Body of pancreas (tissue), 4 donors: ENCODE results near the gene GUK1. TPM values are rescaled to one million over a fixed set of nuclear protein-coding genes. Genes with fewer than 3 reads are reported as not detected.
A peak's percentile ranks its signal among the peaks of the same experiment; 100 is the strongest.

Experiments
- ATAC-seq: fragments of 150-250 bp; one replicate; pipeline ENCODE4 v1.9.1; 2016
- DNase-seq, 4 donors: peaks; one replicate each; pipeline ENCODE4 v3.0.0-alpha.2; 2019
- H3K27ac ChIP-seq, 4 donors: fragments of 200-600 bp; sonication (generic); 1 replicate in 3 of 4; 2 replicates in 1 of 4; pipeline versions ENCODE4 v1.5.1 to v1.6.1; 2016 to 2019; ENCODE audit warnings: mild to moderate bottlenecking in 1 of 4, mixed read lengths in 1 of 4, moderate library complexity in 1 of 4
- H3K27me3 ChIP-seq, 2 donors: fragments of 200-600 bp; sonication (generic); one replicate each; pipeline ENCODE4 v1.6.0; 2016; ENCODE audit warnings: mild to moderate bottlenecking in 1 of 2
- H3K36me3 ChIP-seq, 2 donors: fragments of 200-600 bp; sonication (generic); replicated peaks in 1 of 2; 2 replicates each; pipeline ENCODE4 v1.5.1; 2016; ENCODE audit warnings: low read depth in 2 of 2; ENCODE audit not compliant: insufficient read depth in 1 of 2
- H3K4me1 ChIP-seq: fragments of 200-600 bp; sonication (generic); one replicate; pipeline ENCODE4 v1.6.0; 2016
- H3K4me3 ChIP-seq, 2 donors: fragments of 200-600 bp; sonication (generic); 1 replicate in 1 of 2; 2 replicates in 1 of 2; pipeline ENCODE4 v1.5.1; 2016 to 2019
- H3K9me3 ChIP-seq, 3 donors: fragments of 200-600 bp; sonication (generic); 1 replicate in 2 of 3; 2 replicates in 1 of 3; pipeline ENCODE4 v1.5.1; 2016
- POLR2A ChIP-seq, 3 donors: fragments of 450-650 bp; IDR thresholded peaks; one replicate each; pipeline ENCODE4 v1.6.1; 2016; ENCODE audit warnings: antibody characterized with exemption in 3 of 3, mild to moderate bottlenecking in 2 of 3
- WGBS, 2 donors: methylation state at CpG; one replicate each; pipeline ENCODE4 v1.1.5; 2017; 5-methylcytosine and 5-hydroxymethylcytosine counted together
- intact Hi-C: fragments of 100-400 bp; cut with DNase I; formaldehyde crosslinking; loops from one replicate; pipeline ENCODE4 v1.15.1; 2023
- total RNA-seq, 2 donors: library from RNA; depleted of rRNA; stranded (reverse); fragments of >200 nt; gene quantifications; one replicate each; pipeline ENCODE4 v1.1.0, GENCODE V29; 2016
- TF ChIP-seq, protein P1 (sequence below), 7 experiments: fragments of 450-650 bp in 4 of 7; fragments of 200-600 bp in 3 of 7; sonication (generic) in 3 of 7; IDR thresholded peaks; one replicate each; pipeline ENCODE4 v1.5.1; 2016 to 2019; ENCODE audit warnings: antibody characterized with exemption in 7 of 7

The GUK1 gene
- total RNA-seq, 2 donors from 2014 or later, result 210 to 216 TPM

DNA sequence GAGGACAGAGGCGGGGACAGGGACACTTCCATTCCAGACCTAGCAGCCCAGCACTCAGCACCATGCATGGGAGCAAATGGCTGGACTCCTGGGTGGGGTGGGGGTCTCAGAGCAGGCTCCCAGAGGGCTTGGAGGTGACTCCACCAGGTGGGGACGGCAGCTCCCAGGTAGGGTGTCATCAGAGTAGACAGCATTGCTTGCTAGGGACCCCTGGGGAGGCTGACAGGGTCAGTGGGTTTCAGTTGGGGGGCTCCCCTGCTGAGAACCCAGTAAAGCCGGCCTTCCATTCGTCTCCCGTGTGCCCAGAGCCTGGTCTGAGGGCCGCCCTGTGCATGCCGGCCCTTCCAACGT is 4.9 kb downstream of the GUK1 start:
- 90% methylated on average over 8 of the region's 8 CpGs; no CpG with 5 or more reads in 1 of the 2 donors for WGBS, 2 donors
- DNase-seq (no peak), ATAC-seq (no peak)
- Histone ChIP-seq H3K27me3 (no peaks in the 10 kb centered on the region), H3K27ac (no peak overlapping the region), H3K36me3 (peaks cover 0 to 14% of the 10 kb centered on the region in 2 donors), H3K9me3 (no peaks in the 10 kb centered on the region), H3K4me1 (peaks cover 38% of the 10 kb centered on the region), H3K4me3 (no peak overlapping the region)
- no peak for TF ChIP-seq POLR2A (IDR thresholded peaks at IDR 0.05)
- TF ChIP-seq, protein P1, sequence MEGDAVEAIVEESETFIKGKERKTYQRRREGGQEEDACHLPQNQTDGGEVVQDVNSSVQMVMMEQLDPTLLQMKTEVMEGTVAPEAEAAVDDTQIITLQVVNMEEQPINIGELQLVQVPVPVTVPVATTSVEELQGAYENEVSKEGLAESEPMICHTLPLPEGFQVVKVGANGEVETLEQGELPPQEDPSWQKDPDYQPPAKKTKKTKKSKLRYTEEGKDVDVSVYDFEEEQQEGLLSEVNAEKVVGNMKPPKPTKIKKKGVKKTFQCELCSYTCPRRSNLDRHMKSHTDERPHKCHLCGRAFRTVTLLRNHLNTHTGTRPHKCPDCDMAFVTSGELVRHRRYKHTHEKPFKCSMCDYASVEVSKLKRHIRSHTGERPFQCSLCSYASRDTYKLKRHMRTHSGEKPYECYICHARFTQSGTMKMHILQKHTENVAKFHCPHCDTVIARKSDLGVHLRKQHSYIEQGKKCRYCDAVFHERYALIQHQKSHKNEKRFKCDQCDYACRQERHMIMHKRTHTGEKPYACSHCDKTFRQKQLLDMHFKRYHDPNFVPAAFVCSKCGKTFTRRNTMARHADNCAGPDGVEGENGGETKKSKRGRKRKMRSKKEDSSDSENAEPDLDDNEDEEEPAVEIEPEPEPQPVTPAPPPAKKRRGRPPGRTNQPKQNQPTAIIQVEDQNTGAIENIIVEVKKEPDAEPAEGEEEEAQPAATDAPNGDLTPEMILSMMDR (IDR thresholded peaks at IDR 0.05), result no peak
- intact Hi-C loops, result no loop called here

GRCh38 chr1:228145463-228146416 is 5.7 kb downstream of the GUK1 start:
- DNase-seq (no peak), ATAC-seq (no peak)
- intact Hi-C loops, result no loop called here
- H3K36me3 ChIP-seq, result peaks cover 0 to 14% of the 10 kb centered on the region in 2 donors
- peaks cover 46% of the 10 kb centered on the region for H3K4me1 ChIP-seq
- H3K27me3 ChIP-seq, result no peaks in the 10 kb centered on the region
- 89 to 94% methylated on average over 10 to 31 of the region's 31 CpGs for WGBS, 2 donors
- H3K27ac ChIP-seq, result no peak overlapping the region
- H3K9me3 ChIP-seq, result no peaks in the 10 kb centered on the region
- no peak overlapping the region for H3K4me3 ChIP-seq
- TF ChIP-seq, protein P1 (IDR thresholded peaks at IDR 0.05), result no peak
- no peak for TF ChIP-seq POLR2A (IDR thresholded peaks at IDR 0.05)

DNA sequence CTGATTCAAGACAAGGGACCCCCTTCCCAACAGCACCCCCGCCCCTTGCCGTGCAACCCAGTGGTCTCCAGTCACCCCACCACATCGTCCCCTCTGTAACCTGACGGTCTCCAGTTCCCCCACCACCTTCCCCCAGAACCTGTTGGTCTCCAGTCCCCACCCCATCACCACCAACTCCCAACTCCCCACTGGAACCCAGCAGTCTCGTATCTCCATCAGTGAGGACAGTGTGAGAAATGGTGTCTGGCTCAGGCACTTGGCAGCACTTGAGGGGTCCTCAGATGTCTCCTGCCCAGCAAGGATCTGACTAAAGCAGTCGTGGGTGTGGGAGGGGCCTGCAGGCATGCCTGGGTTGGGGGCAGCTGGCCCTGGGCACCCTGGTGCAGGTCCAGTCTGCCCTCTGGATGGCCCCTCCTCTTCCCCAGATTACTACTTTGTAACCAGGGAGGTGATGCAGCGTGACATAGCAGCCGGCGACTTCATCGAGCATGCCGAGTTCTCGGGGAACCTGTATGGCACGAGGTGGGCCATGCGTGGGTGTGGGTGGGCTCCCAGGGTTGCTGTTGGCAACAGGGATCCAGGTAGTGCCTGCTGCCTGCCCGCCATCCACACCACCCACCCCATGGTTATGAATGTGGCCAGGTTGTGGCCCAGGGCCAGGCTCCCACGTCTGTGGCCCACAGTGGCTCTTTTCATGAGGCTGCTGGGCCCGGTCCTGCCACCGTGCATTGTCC is 6.5 kb downstream of the GUK1 start:
- intact Hi-C loops, result no loop called here
- Histone ChIP-seq H3K4me3 (no peak overlapping the region), H3K27me3 (no peaks in the 10 kb centered on the region), H3K9me3 (no peaks in the 10 kb centered on the region), H3K4me1 (peaks cover 47% of the 10 kb centered on the region), H3K27ac (no peak overlapping the region), H3K36me3 (peaks cover 0 to 14% of the 10 kb centered on the region in 2 donors)
- DNase-seq, result peak in 2 of 4 donors; percentile 1 to 11
- no peak for ATAC-seq
- WGBS, 2 donors, result 86 to 87% methylated on average over 13 to 16 of the region's 18 CpGs
- TF ChIP-seq, protein P1 (IDR thresholded peaks at IDR 0.05), result no peak
- no peak for TF ChIP-seq POLR2A (IDR thresholded peaks at IDR 0.05)

DNA sequence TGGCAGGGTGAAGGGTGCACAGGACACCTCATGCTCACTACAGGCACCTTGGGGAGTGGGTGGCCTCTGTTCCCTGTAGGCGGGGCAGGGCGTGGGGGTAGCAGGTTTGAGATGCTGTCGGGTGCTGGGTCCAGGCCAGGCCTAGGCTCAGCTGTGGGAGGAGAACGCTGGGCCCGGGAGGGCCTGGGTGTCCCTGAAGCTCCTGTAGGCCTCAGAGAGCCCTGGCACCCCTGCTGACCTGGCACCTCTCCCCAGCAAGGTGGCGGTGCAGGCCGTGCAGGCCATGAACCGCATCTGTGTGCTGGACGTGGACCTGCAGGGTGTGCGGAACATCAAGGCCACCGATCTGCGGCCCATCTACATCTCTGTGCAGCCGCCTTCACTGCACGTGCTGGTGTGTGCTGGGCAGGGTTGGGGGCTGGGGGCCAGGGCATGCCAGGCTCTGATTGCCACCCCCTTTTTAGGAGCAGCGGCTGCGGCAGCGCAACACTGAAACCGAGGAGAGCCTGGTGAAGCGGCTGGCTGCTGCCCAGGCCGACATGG is 7.1 kb downstream of the GUK1 start:
- WGBS, 2 donors, result 91 to 93% methylated on average over 15 to 20 of the region's 20 CpGs
- Histone ChIP-seq H3K36me3 (peaks cover 0 to 14% of the 10 kb centered on the region in 2 donors), H3K9me3 (no peaks in the 10 kb centered on the region), H3K4me3 (no peak overlapping the region), H3K4me1 (peaks cover 43% of the 10 kb centered on the region), H3K27ac (no peak overlapping the region), H3K27me3 (no peaks in the 10 kb centered on the region)
- peak in 2 of 4 donors; percentile 1 to 11 for DNase-seq
- intact Hi-C loops, result no loop called here
- TF ChIP-seq POLR2A (IDR thresholded peaks at IDR 0.05), result no peak
- TF ChIP-seq, protein P1 (IDR thresholded peaks at IDR 0.05), result no peak
- no peak for ATAC-seq
